Tongue (tissue), 2 donors: Measurements from ENCODE around the gene TRMT6. TPM values are rescaled to one million over a fixed set of nuclear protein-coding genes. Genes with fewer than 3 reads are reported as not detected.

Experiments
- DNase-seq: peaks from one replicate; pipeline ENCODE4 v3.0.0-alpha.2; 2015
- total RNA-seq: library from RNA; depleted of rRNA; stranded (reverse); fragments of >200 nt; gene quantifications from one replicate; pipeline ENCODE4 v1.2.3, GENCODE V29; 2014

TRMT6 gene
- total RNA-seq, 1 donor from 2014 or later, result 7.6 TPM

DNA sequence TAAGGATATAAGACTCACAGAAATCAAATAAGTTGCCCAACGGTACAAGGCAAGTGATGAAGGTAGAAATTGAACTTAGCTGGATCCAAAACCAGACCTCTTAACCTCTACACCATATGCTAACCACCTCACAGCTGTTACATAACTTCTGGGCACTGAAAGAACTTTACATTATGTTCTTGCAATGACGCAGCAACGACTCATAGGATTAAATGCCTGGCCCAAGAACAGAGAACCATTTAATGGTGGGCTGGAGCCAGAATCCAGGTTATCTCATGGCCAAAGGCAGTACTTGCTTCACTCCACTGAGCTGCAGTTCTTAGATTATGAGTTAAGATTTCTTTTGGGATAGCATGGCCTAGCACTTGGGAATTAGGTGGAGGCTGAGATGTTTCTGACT is 4.4 kb downstream of the TRMT6 start:
- DNase-seq, result no peak

DNA sequence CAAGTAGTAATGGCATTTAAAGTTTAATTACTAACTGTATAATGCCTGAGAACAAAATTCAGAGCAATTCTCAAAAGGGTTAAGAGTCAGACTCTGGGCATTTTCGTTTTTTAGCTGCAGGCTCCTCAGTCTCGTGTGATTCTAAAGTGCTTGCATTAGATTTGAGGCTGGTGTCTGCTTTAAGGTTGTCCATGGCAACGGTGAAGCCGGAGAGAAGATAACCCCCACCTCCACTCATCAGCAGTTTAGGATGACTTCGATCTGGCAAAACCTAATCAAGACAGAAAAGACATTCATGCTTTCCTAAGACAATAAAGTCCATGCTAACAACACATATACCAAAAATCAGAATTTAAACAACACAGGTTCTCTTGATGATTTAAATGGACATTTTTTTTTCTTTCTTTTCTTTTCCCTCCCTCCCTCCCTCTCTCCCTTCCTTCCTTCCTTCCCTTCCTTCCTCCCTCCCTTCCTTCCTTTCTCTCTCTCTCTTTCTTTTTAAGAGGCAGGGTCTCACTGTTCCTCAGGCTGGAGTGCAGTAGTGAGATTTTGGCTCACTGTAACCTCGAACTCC is 11.8 kb downstream of the TRMT6 start:
- no peak for DNase-seq

DNA sequence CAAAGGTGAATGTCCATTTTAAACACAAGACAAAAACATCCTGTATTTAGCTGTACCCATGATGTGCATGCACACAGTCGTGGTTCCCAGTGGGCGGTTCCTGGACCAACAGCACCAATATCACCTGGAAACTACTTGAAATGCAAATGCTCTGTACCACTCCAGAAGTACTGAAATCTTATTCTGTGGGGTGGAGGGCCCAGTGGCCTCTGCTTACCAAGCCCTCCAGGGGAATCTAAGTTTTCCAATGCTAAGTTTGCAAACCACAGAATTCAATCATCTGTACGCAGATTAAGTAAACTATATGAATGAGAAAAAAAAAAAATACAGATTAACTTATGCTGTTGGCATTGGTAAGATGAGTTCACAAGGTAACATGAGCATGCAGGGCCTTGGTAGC is 14.1 kb downstream of the TRMT6 start:
- DNase-seq, result no peak

DNA sequence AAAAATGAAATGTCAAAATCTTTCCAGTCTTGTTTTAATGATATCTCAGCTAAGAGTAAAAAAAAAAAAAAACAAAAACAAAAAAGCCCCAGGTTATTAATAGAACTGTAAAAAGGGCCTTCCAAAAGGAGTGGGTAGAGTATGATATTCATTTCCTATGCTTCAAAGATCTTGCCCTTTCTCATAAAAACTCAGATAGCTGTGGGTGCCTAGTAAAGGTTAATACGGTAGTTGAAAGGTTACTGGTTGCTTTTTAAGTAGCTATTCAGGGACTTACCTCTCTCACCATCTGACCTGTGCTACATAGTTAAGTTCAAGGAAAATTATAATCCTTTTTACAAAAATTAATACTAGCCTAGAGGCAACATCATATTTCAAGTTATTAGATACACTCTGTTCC is 14.9 kb downstream of the TRMT6 start:
- no peak for DNase-seq

DNA sequence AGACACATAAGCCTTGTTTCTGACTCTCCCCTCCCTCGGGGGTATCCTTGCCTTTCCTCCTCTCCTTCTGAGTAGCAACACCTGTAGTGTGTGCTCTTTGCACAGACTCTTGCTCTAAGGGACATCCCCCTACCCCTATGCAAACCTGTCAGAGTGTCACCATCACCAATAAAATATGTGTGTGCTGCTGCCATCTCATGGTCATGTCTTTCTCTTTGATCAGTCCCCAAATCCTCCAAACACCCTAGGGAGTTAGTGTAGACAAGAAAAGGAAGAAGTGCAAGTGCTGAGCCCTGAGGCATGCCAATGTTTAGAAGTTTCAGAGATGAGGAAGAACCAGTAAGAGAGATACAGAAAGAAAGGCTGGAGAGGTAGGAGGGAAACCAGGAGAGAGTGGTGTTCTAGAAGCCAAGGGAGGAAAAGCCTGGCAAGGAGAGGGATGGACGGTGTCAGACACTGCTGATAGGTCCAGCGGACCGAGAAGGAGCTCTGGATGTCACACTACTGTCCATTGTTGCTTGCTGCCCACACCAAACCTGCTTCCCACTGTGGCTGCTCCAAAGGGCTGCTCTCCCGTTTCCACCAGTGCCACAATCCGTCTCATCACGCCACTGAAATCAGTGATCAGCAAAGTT is 16.4 kb downstream of the TRMT6 start:
- DNase-seq, result no peak

DNA sequence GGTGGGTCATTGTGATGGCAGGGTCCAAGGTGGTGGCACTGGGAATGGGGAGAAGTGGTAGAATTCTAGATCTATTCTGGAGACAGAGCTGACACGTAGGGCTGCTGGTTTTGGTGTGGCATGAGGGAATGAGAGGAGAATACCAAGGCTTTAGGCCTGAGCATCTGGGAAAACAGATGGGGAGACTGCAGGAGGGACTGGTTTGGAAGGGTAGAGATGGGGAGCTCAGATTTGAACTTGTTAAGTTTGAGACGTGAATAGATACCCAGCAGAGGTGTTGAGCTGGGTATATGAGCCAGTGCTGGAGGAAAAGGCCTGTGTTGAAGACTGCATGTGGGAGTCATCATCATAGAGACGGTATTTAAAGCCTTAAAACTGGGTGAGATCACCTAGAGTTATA is 17.5 kb downstream of the TRMT6 start:
- no peak for DNase-seq

DNA sequence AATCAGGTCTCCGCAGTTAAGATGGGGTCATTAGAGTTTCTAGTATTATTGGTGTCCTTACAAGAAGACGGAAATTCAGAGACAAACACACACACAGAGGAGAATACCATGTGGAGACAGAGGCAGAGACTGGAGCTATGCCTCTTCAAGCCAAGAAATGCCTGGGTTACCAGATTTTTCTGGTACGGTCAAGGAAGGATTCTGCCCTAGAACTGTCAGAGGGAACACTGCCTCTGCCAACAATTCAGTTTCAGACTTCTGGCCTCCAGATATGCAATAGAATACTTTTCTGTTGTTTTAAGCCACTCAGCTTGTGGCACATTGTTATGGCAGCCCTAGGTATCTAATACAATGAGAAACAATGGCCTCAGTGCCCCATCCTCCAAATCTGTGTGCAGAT is 18.9 kb downstream of the TRMT6 start:
- no peak for DNase-seq

DNA sequence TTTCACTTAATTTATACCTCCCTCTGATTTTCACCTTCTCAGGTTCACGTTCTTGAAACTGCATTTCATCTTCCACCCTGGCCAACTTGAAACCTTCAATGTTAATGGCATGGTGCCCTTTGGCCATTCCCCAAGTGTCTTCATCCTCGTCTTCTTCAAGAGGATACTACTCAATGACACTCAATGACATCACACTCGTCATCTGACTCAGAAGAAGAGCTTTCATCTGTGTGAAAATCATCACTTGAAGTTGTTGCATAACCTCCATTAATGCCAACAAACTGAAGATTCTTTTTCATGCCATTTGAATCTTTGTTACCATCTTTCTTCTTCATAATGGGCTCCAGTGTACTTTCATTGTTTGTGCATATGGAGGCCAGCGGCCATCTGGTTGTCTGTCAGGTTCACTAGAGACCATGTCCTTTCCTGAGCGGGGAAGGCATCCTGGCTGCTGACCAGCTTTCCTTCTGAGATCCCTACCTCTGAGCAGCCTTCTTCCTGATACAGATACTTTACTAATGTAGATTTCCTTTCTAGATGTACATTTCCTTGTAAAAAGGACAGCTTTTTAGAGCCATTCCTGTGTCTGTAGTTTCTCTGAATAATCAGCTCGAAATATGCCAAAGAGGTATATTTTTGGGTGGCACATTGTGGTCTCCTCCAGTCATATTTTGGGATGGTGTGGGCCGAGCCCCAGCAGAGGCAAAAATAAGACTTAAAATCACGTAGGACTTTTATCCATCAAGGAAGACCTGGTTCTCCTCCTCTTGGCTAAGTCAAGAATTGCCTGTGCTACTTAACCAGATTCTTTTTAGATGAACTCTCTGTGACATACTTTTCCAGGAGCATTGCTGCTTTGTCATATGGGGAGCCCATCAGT is 21.3 kb downstream of the TRMT6 start:
- DNase-seq, result no peak

DNA sequence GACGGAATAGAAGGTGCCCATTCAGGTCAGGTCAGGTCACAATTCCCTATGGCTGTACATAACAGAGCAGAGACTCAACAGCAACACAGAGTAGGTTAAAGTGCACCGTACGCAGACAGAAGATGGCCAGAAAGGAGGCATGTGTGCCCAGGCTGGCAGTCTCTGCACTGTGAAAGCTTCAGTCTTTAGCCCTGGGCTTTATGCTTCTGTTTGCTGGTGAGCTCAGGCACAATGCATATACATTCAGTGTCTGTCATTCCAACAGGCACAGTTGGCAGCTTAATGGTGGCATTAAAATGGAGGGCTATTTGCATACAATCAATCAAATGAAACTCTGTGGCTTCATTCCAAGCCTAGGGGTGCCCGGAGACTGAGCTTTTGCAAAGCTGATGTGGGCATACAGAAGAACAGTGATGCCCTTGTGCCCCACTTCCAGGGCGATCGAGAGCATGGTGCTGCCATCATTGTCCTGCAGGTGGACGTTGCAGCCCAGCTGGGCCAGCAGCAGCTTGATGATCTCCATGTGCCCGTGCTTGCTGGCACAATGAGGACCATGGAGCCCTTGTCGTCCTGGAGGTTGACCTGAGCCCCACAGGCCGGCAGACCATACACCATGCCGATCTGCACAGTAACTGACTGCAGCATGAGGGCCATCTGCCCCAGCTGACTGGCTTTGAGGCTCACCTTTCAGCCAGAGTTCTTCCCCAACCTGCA is 22.4 kb downstream of the TRMT6 start:
- no peak for DNase-seq

DNA sequence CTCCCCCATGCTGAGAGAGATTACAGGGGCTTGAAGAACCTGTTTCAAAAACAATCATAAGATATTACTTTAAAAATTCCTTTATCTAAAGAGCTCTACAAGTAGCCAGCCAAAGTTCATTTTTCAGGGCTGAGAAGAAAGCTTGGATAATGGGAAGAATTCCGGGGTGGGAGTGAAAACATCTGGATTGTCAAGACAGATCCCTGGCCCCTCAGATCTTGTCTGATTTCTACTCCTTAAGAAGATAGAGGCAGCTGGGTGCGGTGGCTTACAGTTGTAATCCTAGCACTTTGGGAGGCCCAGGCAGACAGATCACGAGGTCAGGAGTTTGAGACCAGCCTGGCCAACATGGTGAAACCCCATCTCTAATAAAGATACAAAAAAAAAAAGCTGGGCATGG is 24.8 kb downstream of the TRMT6 start:
- no peak for DNase-seq

DNA sequence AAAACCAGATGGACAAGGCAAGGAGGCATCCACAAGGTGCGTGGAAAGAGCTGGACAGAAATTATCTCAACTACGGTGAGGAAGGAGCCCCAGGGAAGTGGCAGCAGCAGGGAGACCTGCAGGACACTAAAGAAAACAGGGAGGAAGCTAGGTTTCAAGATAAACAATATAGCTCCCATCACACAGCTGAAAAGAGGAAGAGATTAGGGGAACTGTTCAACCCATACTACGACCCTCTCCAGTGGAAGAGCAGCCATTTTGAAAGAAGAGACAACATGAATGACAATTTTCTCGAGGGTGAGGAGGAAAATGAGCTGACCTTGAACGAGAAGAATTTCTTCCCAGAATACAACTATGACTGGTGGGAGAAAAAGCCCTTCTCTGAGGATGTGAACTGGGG is 26.8 kb downstream of the TRMT6 start:
- no peak for DNase-seq

DNA sequence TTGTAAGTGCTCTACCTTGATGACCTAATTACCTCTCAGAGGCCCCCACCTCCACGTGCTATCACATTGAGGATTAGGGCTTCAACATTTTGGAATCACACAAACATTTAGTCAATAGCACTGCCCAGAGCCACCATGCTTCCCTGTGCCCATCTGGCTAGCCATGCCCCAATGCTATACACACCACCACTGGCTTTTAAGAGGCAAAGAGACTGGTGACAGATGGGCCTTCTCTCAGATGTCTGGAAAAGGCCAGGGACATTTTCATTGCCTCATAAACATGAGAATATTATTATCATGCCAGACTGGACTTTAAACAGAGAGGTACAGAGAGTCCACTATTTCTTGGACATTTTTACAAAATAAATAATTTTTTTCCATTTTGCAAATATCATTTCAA is 29.8 kb downstream of the TRMT6 start:
- no peak for DNase-seq

DNA sequence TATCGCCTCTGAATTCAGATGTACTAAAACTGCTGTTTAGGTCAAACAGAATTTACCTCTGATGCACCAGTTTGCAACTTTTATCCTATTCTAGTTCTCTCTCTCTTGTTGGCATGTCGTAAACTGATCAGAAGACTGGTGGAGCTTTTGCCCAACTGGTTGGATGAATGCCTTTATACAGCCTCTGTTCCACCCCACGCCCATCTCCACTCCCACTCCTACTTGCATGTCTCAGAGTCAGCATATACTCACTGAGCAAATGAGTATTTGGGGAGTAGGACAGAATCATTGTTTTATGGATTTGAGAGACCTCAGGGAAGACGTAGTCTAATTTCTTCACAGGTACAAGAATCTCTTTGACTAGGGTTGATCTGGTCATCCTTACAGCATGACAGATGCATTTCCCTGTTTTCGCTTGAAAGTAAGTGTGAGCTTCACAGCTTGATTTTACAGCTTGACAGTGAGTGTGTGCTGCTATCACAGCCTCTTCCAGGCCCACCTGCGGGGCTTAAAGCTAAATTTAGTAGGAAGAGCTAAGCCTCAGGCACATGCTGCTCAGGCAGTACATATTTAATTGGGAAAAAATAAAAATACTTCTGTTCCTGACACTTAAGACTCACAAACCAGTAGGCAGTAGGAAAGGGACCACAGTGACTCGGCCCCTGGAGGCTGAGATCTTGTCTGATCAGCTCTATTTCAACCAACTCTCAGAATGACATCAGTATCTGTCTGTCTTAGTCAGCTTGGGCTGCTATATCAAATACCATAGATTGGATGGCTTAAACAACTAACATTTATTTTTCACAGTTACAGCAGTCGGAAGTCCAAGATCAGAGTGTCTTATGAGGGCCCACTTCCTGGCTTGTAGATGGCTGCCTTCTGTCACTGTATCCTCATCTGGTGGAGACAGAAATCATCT is 30.4 kb downstream of the TRMT6 start:
- DNase-seq, result no peak

DNA sequence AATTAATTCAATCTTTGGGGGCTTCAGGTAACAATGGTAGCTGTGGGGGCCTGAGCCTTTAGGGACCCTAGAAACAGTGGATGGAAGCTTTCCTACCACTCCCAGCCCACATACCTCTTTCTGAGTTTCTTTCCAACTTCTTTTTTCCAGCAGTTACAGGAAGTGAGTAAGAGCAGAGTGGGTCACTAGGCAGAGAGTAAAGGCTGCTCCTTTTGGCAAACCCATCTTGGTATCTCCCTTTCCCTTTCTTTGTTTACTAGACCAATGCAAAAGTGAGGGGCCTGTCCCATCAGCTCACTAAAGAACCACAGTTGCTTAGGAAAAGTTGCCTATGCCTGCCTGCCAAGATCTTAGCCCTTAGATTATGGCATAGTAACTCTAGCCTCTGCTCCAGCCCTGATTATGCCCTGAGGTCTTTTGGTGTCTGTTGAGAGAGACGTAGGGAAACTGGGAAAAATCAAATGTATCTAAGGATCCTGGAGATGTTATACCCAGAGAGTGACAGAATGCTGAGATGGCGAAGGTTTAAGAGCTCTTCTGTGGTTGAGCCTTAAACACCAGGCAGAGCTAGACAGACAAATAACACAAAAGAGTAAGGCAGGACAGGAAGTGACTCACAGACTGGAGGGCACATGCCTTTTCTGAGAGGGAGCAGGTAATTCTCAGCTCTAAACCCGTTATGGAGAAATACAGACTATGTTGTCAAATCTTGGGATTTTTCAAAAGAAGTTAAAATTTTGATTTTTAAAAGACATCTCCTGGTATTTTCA is 31.3 kb downstream of the TRMT6 start:
- no peak for DNase-seq

DNA sequence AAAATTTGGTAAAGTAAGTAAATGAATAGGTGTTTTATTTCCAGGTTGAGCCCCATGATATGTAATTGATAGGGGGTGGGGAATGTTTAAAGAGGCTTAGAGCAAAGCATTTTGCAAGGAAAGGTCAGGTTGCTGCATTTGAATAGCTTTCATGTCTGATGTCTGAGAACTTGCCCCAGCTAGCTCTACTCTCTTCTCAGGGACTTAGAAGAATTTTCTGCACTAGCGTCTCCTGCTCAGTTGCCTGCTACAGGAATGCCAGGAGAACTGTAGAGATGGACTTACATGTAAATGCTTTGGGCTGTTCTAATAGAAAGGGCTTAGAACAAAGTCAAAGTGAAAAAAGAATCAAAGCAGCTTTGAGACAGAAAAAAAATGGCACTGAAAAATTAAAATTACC is 35.5 kb downstream of the TRMT6 start:
- no peak for DNase-seq

DNA sequence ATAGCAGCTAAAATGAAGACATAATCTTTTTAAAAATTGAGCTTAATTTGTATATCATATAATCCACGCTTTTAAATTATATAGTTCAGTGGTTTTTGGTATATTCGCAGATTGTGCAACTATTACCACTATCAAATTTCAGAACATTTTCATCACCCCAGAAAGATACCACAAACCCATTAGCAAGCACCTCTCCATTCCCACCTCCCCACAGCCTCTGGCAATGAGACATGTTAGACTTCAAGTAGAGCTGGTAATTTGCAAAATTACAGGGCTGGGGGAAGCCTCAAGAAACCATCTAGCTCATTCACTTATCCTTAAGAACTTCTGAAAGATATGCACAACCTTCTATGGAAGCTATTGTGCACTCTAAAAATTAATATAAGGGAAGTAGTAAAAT is 37.2 kb downstream of the TRMT6 start:
- DNase-seq, result no peak

DNA sequence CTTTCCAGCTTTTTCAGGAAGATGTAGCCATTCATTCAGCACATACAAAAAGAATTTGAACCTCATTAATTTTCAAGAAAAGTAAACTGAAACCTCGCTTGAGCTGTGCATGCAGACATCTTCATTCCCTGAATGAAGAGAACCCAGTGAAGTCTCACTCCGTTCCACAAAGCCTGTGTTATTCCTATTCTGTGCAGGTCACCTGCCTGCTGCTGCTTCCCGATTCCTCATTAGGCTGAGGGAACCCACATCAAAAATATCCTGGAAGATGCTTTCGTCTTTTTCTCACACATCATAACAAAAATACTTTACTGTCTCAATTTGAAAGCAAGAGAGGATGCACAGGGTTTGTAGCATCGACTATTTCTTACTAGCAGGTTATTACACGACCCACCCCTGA is 40.1 kb downstream of the TRMT6 start:
- no peak for DNase-seq

DNA sequence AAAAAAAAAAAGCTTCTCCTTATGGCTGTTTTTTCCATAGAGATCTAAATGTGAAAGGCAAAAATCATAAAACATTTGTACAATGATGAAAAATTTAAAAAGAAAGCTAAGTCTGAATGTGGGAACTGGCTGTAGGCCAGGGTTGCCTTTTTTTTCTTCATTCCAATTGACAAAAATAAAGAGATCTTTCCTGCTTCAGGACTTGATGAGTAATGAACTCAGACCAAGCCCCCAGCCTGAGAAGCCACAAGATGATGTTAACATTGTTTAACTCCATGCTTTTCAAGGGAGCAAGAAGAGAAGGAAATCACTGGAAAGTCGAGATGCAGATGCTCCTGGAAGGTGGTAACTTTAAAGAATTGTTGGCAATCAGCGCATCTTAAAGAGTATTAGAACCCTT is 41.4 kb downstream of the TRMT6 start:
- no peak for DNase-seq

DNA sequence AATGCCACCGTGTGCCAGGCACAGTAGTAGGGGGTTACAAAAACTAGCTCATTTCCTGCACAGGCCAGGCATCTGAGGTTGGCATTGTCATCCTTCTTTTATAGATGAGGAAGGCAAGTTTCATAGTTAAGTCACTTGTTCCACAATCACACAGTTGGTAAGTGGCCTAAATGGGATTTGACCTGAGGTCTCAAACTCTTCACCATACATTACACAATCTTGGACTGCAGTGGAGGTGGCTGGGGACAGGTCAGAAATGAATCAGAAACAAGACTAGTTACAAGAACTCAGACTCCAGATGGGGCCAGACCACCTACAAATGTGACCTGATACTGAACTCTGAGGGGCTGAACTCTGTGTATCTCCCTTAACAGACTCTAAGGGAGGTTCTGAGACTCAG is 49.4 kb downstream of the TRMT6 start:
- no peak for DNase-seq

DNA sequence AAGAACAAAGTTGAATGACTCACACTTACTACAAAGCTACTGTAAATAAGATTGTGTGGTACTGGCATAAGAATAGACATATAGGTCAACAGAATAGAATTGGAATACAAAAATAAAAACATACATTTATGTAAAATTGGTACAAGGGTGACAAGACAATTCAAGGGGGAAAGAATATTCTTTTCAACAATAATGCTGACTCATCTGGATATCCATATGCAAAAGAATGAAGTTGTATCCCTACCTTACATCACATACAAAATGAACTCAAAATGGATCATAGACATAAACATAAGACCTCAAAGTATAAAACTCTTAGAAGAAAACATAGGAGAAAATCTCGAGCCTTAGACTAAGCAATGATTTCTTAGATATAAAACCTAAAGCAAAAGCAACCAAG is 50.9 kb downstream of the TRMT6 start:
- no peak for DNase-seq

DNA sequence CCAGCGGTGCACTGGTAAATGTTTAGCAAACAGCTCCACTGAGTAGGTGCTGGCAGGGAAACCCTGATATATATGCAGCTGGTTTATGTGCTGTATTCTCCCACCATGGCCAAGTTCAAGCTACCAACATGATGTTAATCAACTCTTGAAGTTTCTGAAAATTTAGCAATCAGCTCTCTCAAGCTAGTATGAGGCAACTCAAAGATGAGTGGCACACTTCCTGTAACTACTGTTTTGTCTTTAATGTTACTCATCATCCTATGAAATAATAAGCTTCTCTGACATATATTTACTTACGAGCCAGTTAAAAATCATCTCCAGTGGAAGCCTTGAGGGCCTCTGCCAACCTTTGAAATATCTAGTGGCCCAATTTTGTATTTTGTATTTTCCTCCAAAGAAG is 54.7 kb downstream of the TRMT6 start:
- no peak for DNase-seq
